Upper lobe of right lung (tissue), 1 donor: ENCODE results near the gene CHD2. TPM values are rescaled to one million over a fixed set of nuclear protein-coding genes. Genes with fewer than 3 reads are reported as not detected.

Experiments used
- ATAC-seq: fragments of 200-7000 bp; cut with Tn5 transposase; one replicate; pipeline ENCODE4 v1.9.1; 2020; ENCODE audit warnings: mild to moderate bottlenecking, moderate library complexity
- DNase-seq: peaks from one replicate; pipeline ENCODE4 v3.0.0-alpha.2; 2020
- H3K27ac ChIP-seq: fragments of 200-600 bp; one replicate; pipeline ENCODE4 v1.8.0; 2022
- H3K27me3 ChIP-seq: fragments of 200-600 bp; one replicate; pipeline ENCODE4 v1.8.0; 2022; ENCODE audit warnings: mild to moderate bottlenecking
- H3K36me3 ChIP-seq: fragments of 200-600 bp; one replicate; pipeline ENCODE4 v1.8.0; 2022
- H3K4me1 ChIP-seq: fragments of 200-600 bp; one replicate; pipeline ENCODE4 v1.8.0; 2022
- H3K4me3 ChIP-seq: fragments of 200-600 bp; one replicate; pipeline ENCODE4 v1.8.0; 2022; ENCODE audit warnings: mild to moderate bottlenecking
- H3K9me3 ChIP-seq: fragments of 200-600 bp; one replicate; pipeline ENCODE4 v1.8.0; 2022
- CTCF ChIP-seq: fragments of 200-600 bp; IDR thresholded peaks from one replicate; pipeline ENCODE4 v1.8.0; 2022; ENCODE audit warnings: antibody characterized with exemption
- intact Hi-C: fragments of 100-400 bp; cut with DNase I; formaldehyde crosslinking; loops from one replicate; pipeline ENCODE4 v1.11.0; 2022
- total RNA-seq: library from RNA; stranded (reverse); fragmentation: NEBNext Ultra II Directional; extraction: Animal tissue kit (Norgen Biotek cat#: 25700); gene quantifications from one replicate; pipeline ENCODE4 v1.2.1, GENCODE V29; 2021
- donor health status: DM: no; HTN: yes; CAD: no; lungs with severe emphysema.

The CHD2 gene
- total RNA-seq, 1 donor from 2014 or later: 161 TPM

GRCh38 chr15:93063796-93064690 lies 163.9 kb downstream of the CHD2 start:
- no peak for ATAC-seq
- H3K4me1 ChIP-seq: peaks cover 12% of the 10 kb centered on the region
- H3K27me3 ChIP-seq: no peaks in the 10 kb centered on the region
- intact Hi-C loops: no loop called here
- no peak for TF ChIP-seq CTCF
- no peaks in the 10 kb centered on the region for H3K9me3 ChIP-seq
- no peaks in the 10 kb centered on the region for H3K36me3 ChIP-seq
- H3K4me3 ChIP-seq: no peak overlapping the region
- no peak for DNase-seq
- H3K27ac ChIP-seq: no peak overlapping the region

- no peak overlapping the region for H3K4me3 ChIP-seq
- intact Hi-C loops: no loop called here
- peaks cover 12% of the 10 kb centered on the region for H3K4me1 ChIP-seq
- TF ChIP-seq CTCF: no peak
- ATAC-seq (no peak), DNase-seq (no peak)
- no peaks in the 10 kb centered on the region for H3K36me3 ChIP-seq
- no peaks in the 10 kb centered on the region for H3K9me3 ChIP-seq
- no peaks in the 10 kb centered on the region for H3K27me3 ChIP-seq
- H3K27ac ChIP-seq: no peak overlapping the region
Observed at GRCh38 chr15:93065641-93066045, 165.5 kb downstream of the CHD2 start.

- peaks cover 14% of the 10 kb centered on the region for H3K4me1 ChIP-seq
- H3K27ac ChIP-seq: no peak overlapping the region
- ATAC-seq: no peak
- H3K4me3 ChIP-seq: no peak overlapping the region
- intact Hi-C loops: no loop called here
- no peaks in the 10 kb centered on the region for H3K36me3 ChIP-seq
- no peaks in the 10 kb centered on the region for H3K9me3 ChIP-seq
- peaks cover 3% of the 10 kb centered on the region for H3K27me3 ChIP-seq
- no peak for DNase-seq
- no peak for TF ChIP-seq CTCF
Observed at GRCh38 chr15:93066224-93066681, 166.1 kb downstream of the CHD2 start.

GRCh38 chr15:93066834-93067648 lies 166.9 kb downstream of the CHD2 start:
- Histone ChIP-seq H3K9me3 (no peaks in the 10 kb centered on the region), H3K27ac (no peak overlapping the region), H3K27me3 (peaks cover 7% of the 10 kb centered on the region), H3K36me3 (no peaks in the 10 kb centered on the region), H3K4me3 (no peak overlapping the region), H3K4me1 (peaks cover 11% of the 10 kb centered on the region)
- no peak for DNase-seq
- intact Hi-C loops: no loop called here
- TF ChIP-seq CTCF: no peak
- no peak for ATAC-seq

- ATAC-seq: no peak
- H3K4me3 ChIP-seq: no peak overlapping the region
- DNase-seq: no peak
- TF ChIP-seq CTCF: no peak
- peaks cover 13% of the 10 kb centered on the region for H3K27me3 ChIP-seq
- H3K9me3 ChIP-seq: no peaks in the 10 kb centered on the region
- H3K36me3 ChIP-seq: no peaks in the 10 kb centered on the region
- no peak overlapping the region for H3K27ac ChIP-seq
- intact Hi-C loops: no loop called here
- peaks cover 11% of the 10 kb centered on the region for H3K4me1 ChIP-seq
Observed at GRCh38 chr15:93067649-93068085, 167.5 kb downstream of the CHD2 start.
